Psoas muscle (tissue), 8 donors: ENCODE data around the gene ZMAT5. TPM values are rescaled to one million over a fixed set of nuclear protein-coding genes. Genes with fewer than 3 reads are reported as not detected.

Experiments
- ATAC-seq, 4 donors: fragments of 200-7000 bp; cut with Tn5 transposase; one replicate each; pipeline ENCODE4 v1.9.1; 2020; ENCODE audit warnings: moderate library complexity in 3 of 4, mild to moderate bottlenecking in 2 of 4
- DNase-seq, 2 donors: peaks; one replicate each; pipeline ENCODE4 v3.0.0-alpha.2; 2020
- H3K27ac ChIP-seq: fragments of 200-600 bp; one replicate; pipeline ENCODE4 v1.8.0; 2022
- H3K27me3 ChIP-seq, 3 donors: fragments of 200-600 bp in 1 of 3; one replicate each; pipeline versions ENCODE4 v1.6.1 to v1.8.0; 2013 to 2022; ENCODE audit warnings: low read length in 2 of 3, mild to moderate bottlenecking in 2 of 3, moderate library complexity in 1 of 3; ENCODE audit not compliant: insufficient read depth in 3 of 3
- H3K36me3 ChIP-seq, 2 donors: fragments of 200-600 bp in 1 of 2; one replicate each; pipeline versions ENCODE4 v1.6.1 to v1.8.0; 2013 to 2022; ENCODE audit warnings: low read depth in 1 of 2, mild to moderate bottlenecking in 1 of 2, moderate library complexity in 1 of 2; ENCODE audit not compliant: insufficient read depth in 1 of 2
- H3K4me1 ChIP-seq: fragments of 200-600 bp; one replicate; pipeline ENCODE4 v1.8.0; 2022
- H3K4me3 ChIP-seq: fragments of 200-600 bp; one replicate; pipeline ENCODE4 v1.8.0; 2022; ENCODE audit warnings: mild to moderate bottlenecking
- H3K9me3 ChIP-seq: fragments of 200-600 bp; one replicate; pipeline ENCODE4 v1.8.0; 2022
- CTCF ChIP-seq: fragments of 200-600 bp; IDR thresholded peaks from one replicate; pipeline ENCODE4 v1.8.0; 2022; ENCODE audit warnings: antibody characterized with exemption
- WGBS, 3 donors: extraction: QIAGEN DNeasy Blood & Tissue Kit; methylation state at CpG; one replicate each; pipeline versions ENCODE4 v1.1.6 to v1.1.7; 2013; 5-methylcytosine and 5-hydroxymethylcytosine counted together
- intact Hi-C, 2 donors: fragments of 100-400 bp; cut with DNase I; formaldehyde crosslinking; loops; one replicate each; pipeline versions ENCODE4 v1.11.0 to v1.14.2; 2022
- polyA plus RNA-seq, 3 donors: library from polyadenylated mRNA; stranded (reverse); fragments of 200-250 nt; gene quantifications; one replicate each; pipeline ENCODE4 v1.2.3, GENCODE V29; 2013
- total RNA-seq, 4 donors: library from RNA; stranded (reverse); fragmentation: NEBNext Ultra II Directional in 2 of 4; extraction: Animal tissue kit (Norgen Biotek cat#: 25700) in 2 of 4; gene quantifications; one replicate each; pipeline versions ENCODE4 v1.2.1 to v1.2.4, GENCODE V29; 2021 to 2023
- donor health status: healthy with polysubstance abuse.
- donor health status: DM: no; HTN: no; CAD: no; lungs with moderate emphysema.
- donor health status: Bipolar disorder and iron deficiency.
- donor health status: healthy.
- donor health status: DM: yes; HTN: yes; CAD: no.
- donor health status: DM: no; HTN: no; CAD: no.
- donor health status: DM: no; HTN: no; CAD: no.
- donor health status: DM: yes; HTN: yes; CAD: no.

ZMAT5 gene
- total and polyA plus RNA-seq, 7 donors = 12.1 to 46.1 (median 27.6) TPM

DNA sequence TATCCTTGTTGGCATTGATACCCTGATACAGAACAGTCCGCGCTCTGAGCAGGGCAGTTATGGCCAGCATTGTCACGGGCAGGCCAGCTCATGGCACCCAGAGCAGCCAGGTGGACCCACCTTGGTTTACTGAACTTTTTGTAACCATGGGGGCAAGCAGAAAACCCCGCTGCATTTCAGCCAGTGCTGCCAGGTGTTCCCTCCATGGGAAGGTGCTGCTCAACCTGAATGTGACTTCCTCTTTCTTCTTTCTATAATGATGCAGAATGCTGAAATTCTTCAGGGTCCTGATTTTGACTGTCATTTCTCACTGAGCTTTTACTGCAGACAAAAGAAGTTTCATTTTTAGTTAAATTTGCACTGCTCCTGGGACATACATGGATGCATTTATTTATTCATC is 82.6 kb downstream of the ZMAT5 start:
- peaks cover 6 to 82% of the 10 kb centered on the region in 2 donors for H3K36me3 ChIP-seq
- no peak for ATAC-seq
- no peak for DNase-seq
- no peaks in the 10 kb centered on the region for H3K9me3 ChIP-seq
- H3K27ac ChIP-seq = no peak overlapping the region
- no peaks in the 10 kb centered on the region for H3K4me1 ChIP-seq
- no peak overlapping the region for H3K4me3 ChIP-seq
- H3K27me3 ChIP-seq = no peaks in the 10 kb centered on the region
- no peak for TF ChIP-seq CTCF
- WGBS, 3 donors = 93 to 96% (median 95%) methylated on average over 4 of the region's 4 CpGs
- intact Hi-C loops = no loop called here

DNA sequence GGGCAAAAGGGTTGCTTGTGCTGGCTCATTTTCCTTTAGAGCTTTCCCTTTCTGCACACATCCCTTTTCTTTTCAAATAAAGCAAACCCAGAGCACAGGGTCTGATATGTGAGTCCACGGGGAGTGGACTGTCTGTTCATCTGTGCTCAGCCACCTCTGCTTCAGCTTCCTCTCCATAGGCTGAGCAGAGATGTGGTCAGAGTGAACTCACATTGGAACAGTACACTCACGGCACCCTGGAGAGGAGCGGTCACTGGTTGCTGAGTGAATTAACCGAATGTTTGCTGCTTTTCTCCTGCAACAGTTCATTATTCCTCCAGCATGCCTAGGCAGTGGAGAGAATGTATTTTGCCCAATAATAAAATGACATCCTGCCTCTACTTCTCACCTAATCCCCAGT is 83.3 kb downstream of the ZMAT5 start:
- intact Hi-C loops = no loop called here
- no peak for DNase-seq
- Histone ChIP-seq H3K27ac (no peak overlapping the region), H3K9me3 (no peaks in the 10 kb centered on the region), H3K4me1 (no peaks in the 10 kb centered on the region), H3K36me3 (peaks cover 8 to 89% of the 10 kb centered on the region in 2 donors), H3K4me3 (no peak overlapping the region), H3K27me3 (no peaks in the 10 kb centered on the region)
- WGBS, 3 donors = 83 to 91% (median 86%) methylated on average over 4 of the region's 4 CpGs
- no peak for ATAC-seq
- no peak for TF ChIP-seq CTCF

Other genes with a start within 250 kb of the ZMAT5 start
- gene THOC5, start 213.2 kb downstream of the ZMAT5 start, total RNA-seq = 10 to 100 TPM; 42.8 to 56.0 (median 47.5) TPM
- gene THOC5, start 213.2 kb downstream of the ZMAT5 start, polyA plus RNA-seq = 10 to 100 TPM; 33.8 to 52.0 (median 40.5) TPM
- gene NIPSNAP1, start 185.9 kb downstream of the ZMAT5 start, total RNA-seq = 1 to 10 TPM; 2.1 to 8.3 (median 3.0) TPM
- 1 to 10 TPM; 1.2 to 2.0 (median 1.3) TPM for gene NIPSNAP1, start 185.9 kb downstream of the ZMAT5 start, polyA plus RNA-seq
- gene NF2, start 163.4 kb downstream of the ZMAT5 start, total RNA-seq = 10 to 100 TPM; 43.2 to 59.7 (median 46.7) TPM
- 10 to 100 TPM; 12.8 to 33.7 (median 19.3) TPM for gene NF2, start 163.4 kb downstream of the ZMAT5 start, polyA plus RNA-seq
- not detected for gene CABP7, start 47.0 kb downstream of the ZMAT5 start, total RNA-seq
- under 1 TPM; 0.03 to 0.07 (median 0.04) TPM for gene CABP7, start 47.0 kb downstream of the ZMAT5 start, polyA plus RNA-seq
- gene UQCR10, start 362 bp upstream of the ZMAT5 start, total RNA-seq = 100 to 1,000 TPM; 247 to 422 (median 337) TPM
- 100 to 1,000 TPM; 411 to 533 (median 483) TPM for gene UQCR10, start 362 bp upstream of the ZMAT5 start, polyA plus RNA-seq
- 10 to 100 TPM; 47.1 to 58.6 (median 54.6) TPM for gene ASCC2, start 71.3 kb upstream of the ZMAT5 start, total RNA-seq
- gene ASCC2, start 71.3 kb upstream of the ZMAT5 start, polyA plus RNA-seq = 10 to 100 TPM; 45.7 to 46.7 (median 45.7) TPM
- gene MTMR3, start 116.2 kb upstream of the ZMAT5 start, total RNA-seq = 10 to 100 TPM; 31.8 to 37.9 (median 33.8) TPM
- 10 to 100 TPM in 2 of 3 donors, 1 to 10 TPM in 1; 7.8 to 21.3 (median 11.6) TPM for gene MTMR3, start 116.2 kb upstream of the ZMAT5 start, polyA plus RNA-seq